AG09309 (cell line): ENCODE data around the gene GFRAL.

Source experiments
- DNase-seq: peaks from one replicate; pipeline ENCODE4 v3.0.0-alpha.2; 2010; ENCODE audit warnings: low read depth
- H3K4me3 ChIP-seq: 2 replicates; pipeline ENCODE4 v1.5.1; 2011; ENCODE audit warnings: mild to moderate bottlenecking, low read depth, low read length, moderate library complexity; ENCODE audit not compliant: control insufficient read depth
- CTCF ChIP-seq: IDR thresholded peaks from 2 replicates; pipeline ENCODE4 v1.5.1; 2011; ENCODE audit warnings: mild to moderate bottlenecking, low read depth, low read length, inconsistent platforms; ENCODE audit not compliant: insufficient read depth, control insufficient read depth; ENCODE audit errors: missing control alignments

GFRAL gene

GRCh38 chr6:55445648-55446204, 118.5 kb downstream of the GFRAL start:
- no peak for DNase-seq
- TF ChIP-seq CTCF: peak; percentile 53
- no peak overlapping the region for H3K4me3 ChIP-seq

DNA sequence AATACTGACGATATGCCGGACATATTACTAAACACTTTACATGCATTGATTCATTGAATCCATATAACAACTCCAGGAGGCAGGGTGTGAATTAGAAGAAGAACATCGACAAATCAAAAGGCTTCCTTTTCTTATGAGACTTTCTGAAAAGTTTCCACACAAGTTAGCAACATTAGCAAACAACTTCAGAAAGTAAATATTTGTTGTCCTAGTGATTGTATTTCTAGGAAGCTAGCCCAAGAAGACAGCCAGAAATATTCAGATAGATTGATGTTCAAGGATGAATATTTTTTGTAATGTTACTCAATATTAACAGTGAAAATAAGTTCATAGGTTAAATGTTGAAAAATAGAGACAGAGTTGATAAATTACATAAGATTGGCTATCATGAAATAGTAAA, 120.6 kb downstream of the GFRAL start:
- TF ChIP-seq CTCF: no peak
- no peak overlapping the region for H3K4me3 ChIP-seq
- no peak for DNase-seq

DNA sequence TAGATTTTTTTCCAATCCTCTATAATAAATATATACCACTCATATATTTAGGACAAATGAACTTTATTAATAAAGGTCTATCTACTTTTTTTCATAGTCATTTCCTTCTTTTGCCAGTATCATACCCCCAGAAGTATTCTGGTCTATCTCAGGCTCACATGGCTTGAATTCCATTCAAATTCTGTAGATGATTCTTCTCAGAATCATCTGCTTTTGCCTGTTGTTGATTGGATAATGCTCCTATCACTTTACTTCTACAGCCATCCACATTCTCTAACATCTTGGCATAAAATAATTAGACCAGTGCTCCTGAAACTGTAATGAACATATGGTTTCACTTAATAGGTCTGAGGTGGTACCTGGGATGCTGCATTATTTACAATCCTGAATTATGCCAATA, 121.2 kb downstream of the GFRAL start:
- TF ChIP-seq CTCF: no peak
- no peak overlapping the region for H3K4me3 ChIP-seq
- no peak for DNase-seq

- no peak for TF ChIP-seq CTCF
- no peak overlapping the region for H3K4me3 ChIP-seq
- DNase-seq: no peak
These were observed 122.0 kb downstream of the GFRAL start for GRCh38 chr6:55449225-55449624.

DNA sequence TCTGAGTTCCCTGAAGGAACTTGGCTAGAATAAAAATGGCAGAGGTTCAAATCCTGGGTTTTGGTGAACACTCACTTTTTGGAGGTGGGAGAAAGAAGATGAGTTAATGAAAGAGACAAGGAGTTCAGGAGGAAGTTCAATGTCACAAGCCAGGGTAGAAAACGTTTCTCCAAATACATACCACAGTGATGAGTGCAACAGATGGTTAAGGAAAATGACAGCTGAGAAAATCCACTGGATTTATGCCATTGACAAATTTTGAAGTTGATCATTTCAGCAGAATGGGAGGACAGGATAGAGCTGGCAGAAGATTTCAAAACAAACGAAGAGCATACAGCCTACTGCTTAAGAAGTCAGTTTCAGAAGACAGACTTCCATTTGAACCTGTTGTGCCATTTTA, 122.7 kb downstream of the GFRAL start:
- no peak for TF ChIP-seq CTCF
- no peak overlapping the region for H3K4me3 ChIP-seq
- DNase-seq: no peak
